ENCODE data around the gene INPP1. TPM values are rescaled to one million over a fixed set of nuclear protein-coding genes. Genes with fewer than 3 reads are reported as not detected.

Gene INPP1
- polyA plus RNA-seq, 1 of the 3 experiments (the other 2 are of a cell fraction) = 6.4 TPM

DNA sequence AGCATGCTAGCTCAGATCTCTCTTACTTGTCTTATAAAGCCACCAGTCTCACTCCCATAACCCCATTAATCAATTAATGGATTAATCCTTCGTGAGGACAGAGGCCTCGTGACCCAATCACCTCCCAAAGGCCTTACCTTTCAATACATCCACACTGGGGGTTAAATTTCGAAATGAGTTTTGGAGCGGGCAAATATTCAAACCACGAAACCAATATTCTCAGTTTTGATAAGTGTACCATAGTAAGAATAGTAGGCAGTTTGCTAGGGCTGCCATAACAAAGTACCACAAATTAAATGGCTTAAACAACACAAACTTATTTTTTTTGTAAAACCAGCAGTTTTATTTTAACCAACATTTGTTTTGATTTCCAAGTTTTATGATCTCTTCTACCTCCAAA is 39.0 kb upstream of the INPP1 start:
- Histone ChIP-seq H3F3A (replicated peaks; ENCODE audit: insufficient read depth) (no peaks in the 10 kb centered on the region), H4K20me1 (ENCODE audit: insufficient read depth) (no peaks in the 10 kb centered on the region), H3K4me2 (no peak overlapping the region), H2AFZ (ENCODE audit: low read depth) (no peak overlapping the region), H3K4me1 (ENCODE audit: control insufficient read depth in 1 of 2, insufficient read depth in 2 of 2, low read depth in 1 of 2, low read length in 1 of 2) (no peaks in the 10 kb centered on the region), H3K9me2 (no peaks in the 10 kb centered on the region), H3K79me2 (ENCODE audit: insufficient read depth) (no peaks in the 10 kb centered on the region), H3K36me3 (replicated peaks in 1 of 2; ENCODE audit: control insufficient read depth in 1 of 2, insufficient read depth in 2 of 2, low read length in 1 of 2) (peaks cover 7 to 31% of the 10 kb centered on the region in 2 experiments), H3K9me3 (no peaks in the 10 kb centered on the region), H3K27me3 (ENCODE audit: insufficient read depth) (no peaks in the 10 kb centered on the region), H3K27ac (ENCODE audit: low read depth in 2 of 2, low read length in 1 of 2) (no peak overlapping the region), H3K9ac (no peak overlapping the region), H3K4me3 (ENCODE audit: low read depth in 2 of 2, low read length in 1 of 2) (no peak overlapping the region)
- ChIA-PET POLR2A (no interaction called here), CTCF (no interaction called here)
- 95% methylated on average over 5 of the region's 5 CpGs for WGBS (ENCODE audit: low lambda C conversion rate)
- no peak for DNase-seq
- no peak for TF ChIP-seq FOXM1 (IDR thresholded peaks at IDR 0.05; ENCODE audit: low read depth)

DNA sequence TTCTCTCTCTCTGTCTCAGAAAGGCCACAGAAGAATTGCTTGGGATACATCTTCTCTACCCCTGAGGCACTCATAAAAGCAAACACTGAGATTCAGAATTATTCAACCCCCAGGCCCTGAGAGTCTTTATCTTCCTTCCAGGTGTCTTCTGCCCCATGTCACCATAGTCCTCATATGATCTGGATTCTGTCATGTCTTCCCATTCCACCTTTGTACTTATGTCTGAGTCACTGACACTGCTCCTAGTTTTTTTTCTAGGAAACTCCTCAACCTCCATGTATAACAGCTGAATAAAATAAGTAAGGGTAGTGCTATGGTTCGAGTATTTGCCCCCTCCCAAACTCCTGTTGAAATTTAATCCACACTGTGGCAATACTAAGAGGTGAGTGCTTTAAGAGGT is 35.4 kb upstream of the INPP1 start:
- no peaks in the 10 kb centered on the region for H4K20me1 ChIP-seq (ENCODE audit: insufficient read depth)
- H3F3A ChIP-seq (replicated peaks; ENCODE audit: insufficient read depth) = no peaks in the 10 kb centered on the region
- POLR2A ChIA-PET = no interaction called here
- CTCF ChIA-PET = interaction anchor here (1.9 kb wide), 1 partner anchor 12 kb away, joined by 9 read pairs; the partner anchor contains the start of gene HIBCH
- 90% methylated on average over 1 of the region's 1 CpG for WGBS (ENCODE audit: low lambda C conversion rate)
- DNase-seq = no peak
- H3K4me3 ChIP-seq (ENCODE audit: low read depth in 2 of 2, low read length in 1 of 2) = no peak overlapping the region
- no peaks in the 10 kb centered on the region for H3K79me2 ChIP-seq (ENCODE audit: insufficient read depth)
- no peak for TF ChIP-seq MXI1 (IDR thresholded peaks at IDR 0.05; ENCODE audit: low read depth, low read length)
- no peak for TF ChIP-seq NFIC (IDR thresholded peaks at IDR 0.05; ENCODE audit: borderline replicate concordance)
- TF ChIP-seq JUND (IDR thresholded peaks at IDR 0.05) = no peak
- TF ChIP-seq EZH2phosphoT487 (IDR thresholded peaks at IDR 0.05; ENCODE audit: borderline replicate concordance, low read depth) = no peak
- no peak for TF ChIP-seq TEAD4 (IDR thresholded peaks at IDR 0.05; ENCODE audit: borderline replicate concordance, insufficient read depth)
- no peak for TF ChIP-seq GABPA (IDR thresholded peaks at IDR 0.05; ENCODE audit: low read depth)
- TF ChIP-seq YY1 (IDR thresholded peaks at IDR 0.05; ENCODE audit: low read depth) = no peak
- no peak for TF ChIP-seq TAF1 (IDR thresholded peaks at IDR 0.05; ENCODE audit: borderline replicate concordance, low read depth, low read length)
- TF ChIP-seq FOSL2 (IDR thresholded peaks at IDR 0.05; ENCODE audit: borderline replicate concordance, low read depth) = no peak
- TF ChIP-seq, protein P1, sequence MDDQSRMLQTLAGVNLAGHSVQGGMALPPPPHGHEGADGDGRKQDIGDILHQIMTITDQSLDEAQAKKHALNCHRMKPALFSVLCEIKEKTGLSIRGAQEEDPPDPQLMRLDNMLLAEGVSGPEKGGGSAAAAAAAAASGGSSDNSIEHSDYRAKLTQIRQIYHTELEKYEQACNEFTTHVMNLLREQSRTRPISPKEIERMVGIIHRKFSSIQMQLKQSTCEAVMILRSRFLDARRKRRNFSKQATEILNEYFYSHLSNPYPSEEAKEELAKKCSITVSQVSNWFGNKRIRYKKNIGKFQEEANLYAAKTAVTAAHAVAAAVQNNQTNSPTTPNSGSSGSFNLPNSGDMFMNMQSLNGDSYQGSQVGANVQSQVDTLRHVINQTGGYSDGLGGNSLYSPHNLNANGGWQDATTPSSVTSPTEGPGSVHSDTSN (IDR thresholded peaks at IDR 0.05) = no peak
- no peak overlapping the region for H3K27ac ChIP-seq (ENCODE audit: low read depth in 2 of 2, low read length in 1 of 2)
- H3K9ac ChIP-seq = no peak overlapping the region
- H3K9me2 ChIP-seq = no peaks in the 10 kb centered on the region
- H3K36me3 ChIP-seq (replicated peaks in 1 of 2; ENCODE audit: control insufficient read depth in 1 of 2, insufficient read depth in 2 of 2, low read length in 1 of 2) = peaks cover 10 to 35% of the 10 kb centered on the region in 2 experiments
- H3K9me3 ChIP-seq = no peaks in the 10 kb centered on the region
- no peaks in the 10 kb centered on the region for H3K27me3 ChIP-seq (ENCODE audit: insufficient read depth)
- no peaks in the 10 kb centered on the region for H3K4me1 ChIP-seq (ENCODE audit: control insufficient read depth in 1 of 2, insufficient read depth in 2 of 2, low read depth in 1 of 2, low read length in 1 of 2)
- no peak overlapping the region for H3K4me2 ChIP-seq
- no peak overlapping the region for H2AFZ ChIP-seq (ENCODE audit: low read depth)

DNA sequence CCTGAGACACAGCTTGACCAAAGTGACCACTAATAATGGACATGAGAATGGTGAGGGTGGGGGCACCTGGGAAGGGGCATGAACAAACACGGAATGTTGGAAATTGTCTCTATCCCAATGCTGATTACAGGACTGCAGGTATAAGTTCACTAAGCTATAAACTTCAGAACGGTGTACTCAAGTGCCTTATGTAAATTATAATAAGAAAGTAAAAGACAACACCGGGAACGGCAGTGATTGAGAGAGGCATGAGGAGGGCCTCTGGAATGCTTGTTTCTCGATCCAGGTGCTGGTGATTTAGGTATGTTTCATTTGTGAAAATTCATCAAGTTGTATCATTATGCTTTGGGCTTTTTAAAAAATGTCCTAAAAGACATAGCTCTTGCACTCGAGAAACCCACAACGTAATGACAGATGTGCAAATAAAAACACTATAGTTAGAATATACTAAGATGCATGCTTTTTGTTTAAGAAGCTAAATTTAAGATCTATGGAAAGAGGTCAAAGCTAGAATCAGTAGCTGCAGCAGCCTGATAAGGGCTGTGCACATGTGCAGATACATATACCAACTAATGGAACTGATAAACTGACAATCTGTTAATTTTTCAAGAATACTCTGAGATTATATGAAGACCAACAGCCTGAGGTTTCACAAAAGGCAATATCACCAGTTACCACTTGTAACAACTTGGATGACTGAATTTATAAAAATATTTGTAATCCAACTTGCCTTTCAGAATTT is 31.3 kb upstream of the INPP1 start:
- WGBS (ENCODE audit: low lambda C conversion rate) = 88% methylated on average over 7 of the region's 7 CpGs
- no peak for TF ChIP-seq POLR2AphosphoS5 (IDR thresholded peaks at IDR 0.05; ENCODE audit: low read depth, low read length)
- TF ChIP-seq CHD2 (IDR thresholded peaks at IDR 0.05; ENCODE audit: low read length, partially characterized antibody) = no peak
- TF ChIP-seq YY1 (IDR thresholded peaks at IDR 0.05; ENCODE audit: low read depth) = no peak
- TF ChIP-seq, protein P2, sequence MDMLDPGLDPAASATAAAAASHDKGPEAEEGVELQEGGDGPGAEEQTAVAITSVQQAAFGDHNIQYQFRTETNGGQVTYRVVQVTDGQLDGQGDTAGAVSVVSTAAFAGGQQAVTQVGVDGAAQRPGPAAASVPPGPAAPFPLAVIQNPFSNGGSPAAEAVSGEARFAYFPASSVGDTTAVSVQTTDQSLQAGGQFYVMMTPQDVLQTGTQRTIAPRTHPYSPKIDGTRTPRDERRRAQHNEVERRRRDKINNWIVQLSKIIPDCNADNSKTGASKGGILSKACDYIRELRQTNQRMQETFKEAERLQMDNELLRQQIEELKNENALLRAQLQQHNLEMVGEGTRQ (IDR thresholded peaks at IDR 0.05; ENCODE audit: borderline replicate concordance, low read depth, low read length) = no peak
- no peak for TF ChIP-seq RAD21 (IDR thresholded peaks at IDR 0.05; ENCODE audit: low read length)
- TF ChIP-seq, protein P3, sequence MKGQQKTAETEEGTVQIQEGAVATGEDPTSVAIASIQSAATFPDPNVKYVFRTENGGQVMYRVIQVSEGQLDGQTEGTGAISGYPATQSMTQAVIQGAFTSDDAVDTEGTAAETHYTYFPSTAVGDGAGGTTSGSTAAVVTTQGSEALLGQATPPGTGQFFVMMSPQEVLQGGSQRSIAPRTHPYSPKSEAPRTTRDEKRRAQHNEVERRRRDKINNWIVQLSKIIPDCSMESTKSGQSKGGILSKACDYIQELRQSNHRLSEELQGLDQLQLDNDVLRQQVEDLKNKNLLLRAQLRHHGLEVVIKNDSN (IDR thresholded peaks at IDR 0.05; ENCODE audit: borderline replicate concordance, low read depth) = no peak
- TF ChIP-seq FOXJ3 (CRISPR knock-in tag; IDR thresholded peaks at IDR 0.05) = no peak
- TF ChIP-seq EZH2phosphoT487 (IDR thresholded peaks at IDR 0.05; ENCODE audit: borderline replicate concordance, low read depth) = no peak
- no peak for TF ChIP-seq SMC3 (IDR thresholded peaks at IDR 0.05; ENCODE audit: low read depth, low read length)
- TF ChIP-seq, protein P1 (IDR thresholded peaks at IDR 0.05) = no peak
- no peak for TF ChIP-seq GABPA (IDR thresholded peaks at IDR 0.05; ENCODE audit: low read depth)

More for the DNA sequence above, 31.3 kb upstream of the INPP1 start:
- H2AFZ ChIP-seq (ENCODE audit: low read depth) = no peak overlapping the region
- CTCF ChIA-PET = interaction anchor here (0.9 to 2.4 kb wide), 2 partner anchors 224 to 550 kb away, joined by 3 to 10 read pairs; partner anchors contain the start of gene OSGEPL1
- H3K27me3 ChIP-seq (ENCODE audit: insufficient read depth) = no peaks in the 10 kb centered on the region
- no peak overlapping the region for H3K27ac ChIP-seq (ENCODE audit: low read depth in 2 of 2, low read length in 1 of 2)
- H3K9me2 ChIP-seq = no peaks in the 10 kb centered on the region
- H3K4me1 ChIP-seq (ENCODE audit: control insufficient read depth in 1 of 2, insufficient read depth in 2 of 2, low read depth in 1 of 2, low read length in 1 of 2) = no peaks in the 10 kb centered on the region
- H3F3A ChIP-seq (replicated peaks; ENCODE audit: insufficient read depth) = no peaks in the 10 kb centered on the region
- H3K4me3 ChIP-seq (ENCODE audit: low read depth in 2 of 2, low read length in 1 of 2) = no peak overlapping the region
- H3K9me3 ChIP-seq = no peaks in the 10 kb centered on the region
- peaks cover 10 to 22% of the 10 kb centered on the region in 2 experiments for H3K36me3 ChIP-seq (replicated peaks in 1 of 2; ENCODE audit: control insufficient read depth in 1 of 2, insufficient read depth in 2 of 2, low read length in 1 of 2)
- no peak overlapping the region for H3K9ac ChIP-seq
- H4K20me1 ChIP-seq (ENCODE audit: insufficient read depth) = no peaks in the 10 kb centered on the region
- DNase-seq = no peak
- H3K4me2 ChIP-seq = no peak overlapping the region
- POLR2A ChIA-PET = no interaction called here
- peaks cover 17% of the 10 kb centered on the region for H3K79me2 ChIP-seq (ENCODE audit: insufficient read depth)
